A549 treated with AZD9567 at 1 μM for 4 hours (cell line): ENCODE data around the gene C2orf68. TPM values are rescaled to one million over a fixed set of nuclear protein-coding genes. Genes with fewer than 3 reads are reported as not detected.

ENCODE experiments used
- total RNA-seq: library from RNA; stranded (reverse); fragments of 200-300 nt; extraction: Qiagen RNA extraction; gene quantifications from 5 replicates; pipeline ENCODE4 v1.2.3, GENCODE V29; 2022; ENCODE audit not compliant: insufficient read depth

C2orf68 gene
- 23.8 to 36.4 TPM (median 26.7 TPM) in 5 replicates for total RNA-seq

GRCh38 chr2:85611705-85612587, at the start of gene C2orf68:
TSS of gene C2orf68 (minus strand) at chr2:85612066. CDS start at chr2:85611984, 82 bp downstream.

DNA sequence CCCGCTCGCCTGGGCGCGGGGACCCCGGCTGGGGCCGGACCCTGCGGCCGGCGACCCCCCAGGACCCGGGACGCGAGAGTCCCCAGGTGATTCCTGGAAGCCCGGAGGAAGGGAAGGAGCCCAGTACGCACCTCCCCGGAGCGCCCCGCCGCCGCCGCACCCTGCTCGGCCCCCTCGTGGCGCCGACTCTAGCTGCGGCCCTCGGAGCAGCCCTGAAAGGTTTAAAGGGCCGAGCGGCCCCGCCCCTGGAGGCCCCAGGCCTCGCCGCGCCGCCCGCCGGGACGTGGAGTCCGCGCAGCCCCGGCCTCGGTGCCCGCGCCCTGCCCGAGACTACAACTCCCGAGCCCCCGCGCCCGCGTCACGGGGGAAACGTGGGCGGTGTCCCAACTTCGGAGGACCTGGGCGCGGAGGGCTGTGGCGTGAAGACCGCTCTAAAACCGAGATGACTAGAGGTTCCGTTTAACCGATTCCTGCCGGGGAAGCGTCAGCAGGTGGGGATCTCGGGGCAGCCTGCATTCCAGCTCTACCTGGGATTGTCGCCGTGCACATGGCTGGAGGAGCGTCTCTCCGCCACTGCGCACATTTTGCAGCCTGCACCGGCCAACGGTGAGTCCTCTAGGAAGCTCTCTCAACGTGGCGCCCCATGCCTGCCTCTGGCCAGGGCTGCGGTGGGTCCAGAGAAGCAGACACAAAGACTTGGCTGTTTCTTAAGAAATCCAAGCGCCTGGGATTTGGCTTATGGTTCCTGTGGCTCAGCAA, 9.2 kb downstream of the C2orf68 start, which contains the start of gene TMEM150A:
Gene TMEM150A, minus strand, starts transcription at position 223 of the 759 bp plus-strand sequence. CDS start 750 bp downstream, outside the sequence.

GRCh38 chr2:85595301-85596025, 16.4 kb downstream of the C2orf68 start, which contains the start of gene RNF181:
TSS of gene RNF181 (plus strand) at chr2:85595745. CDS start at chr2:85595764, 19 bp downstream.

DNA sequence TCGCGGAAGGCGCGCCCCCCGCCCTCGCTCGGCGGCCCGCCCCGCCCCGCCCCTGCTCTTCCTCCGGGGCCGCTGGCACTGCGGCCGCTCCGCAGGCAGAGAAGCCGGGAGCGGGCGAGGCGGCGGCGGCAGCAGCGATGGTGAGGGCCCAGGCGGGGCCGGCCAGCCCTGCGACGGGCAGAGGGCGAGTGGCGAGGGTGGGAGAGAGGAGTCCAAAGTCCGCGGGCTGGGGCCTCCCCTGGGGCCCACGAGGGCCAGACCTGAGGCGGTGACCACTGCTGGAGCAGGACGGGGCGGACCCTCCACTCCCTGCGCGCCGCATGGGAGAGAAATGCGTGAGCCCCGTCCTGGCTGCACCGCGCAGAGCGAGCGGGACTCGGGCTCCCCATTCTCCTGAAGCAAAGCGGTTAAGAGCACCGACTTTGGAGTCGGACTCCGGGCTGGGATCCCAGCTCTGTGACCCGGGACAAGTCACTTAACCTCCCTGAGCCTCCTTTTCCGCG, 27.5 kb downstream of the C2orf68 start, which contains the start of gene VAMP5:
Gene VAMP5, plus strand, starts transcription at position 78 of the 503 bp plus-strand sequence. Its CDS starts 60 bp downstream, at position 138.

GRCh38 chr2:85577386-85578242, 34.3 kb downstream of the C2orf68 start, which contains the start of gene VAMP8:
TSS of gene VAMP8 (plus strand) at chr2:85577586. CDS start at chr2:85577647, 61 bp downstream.

DNA sequence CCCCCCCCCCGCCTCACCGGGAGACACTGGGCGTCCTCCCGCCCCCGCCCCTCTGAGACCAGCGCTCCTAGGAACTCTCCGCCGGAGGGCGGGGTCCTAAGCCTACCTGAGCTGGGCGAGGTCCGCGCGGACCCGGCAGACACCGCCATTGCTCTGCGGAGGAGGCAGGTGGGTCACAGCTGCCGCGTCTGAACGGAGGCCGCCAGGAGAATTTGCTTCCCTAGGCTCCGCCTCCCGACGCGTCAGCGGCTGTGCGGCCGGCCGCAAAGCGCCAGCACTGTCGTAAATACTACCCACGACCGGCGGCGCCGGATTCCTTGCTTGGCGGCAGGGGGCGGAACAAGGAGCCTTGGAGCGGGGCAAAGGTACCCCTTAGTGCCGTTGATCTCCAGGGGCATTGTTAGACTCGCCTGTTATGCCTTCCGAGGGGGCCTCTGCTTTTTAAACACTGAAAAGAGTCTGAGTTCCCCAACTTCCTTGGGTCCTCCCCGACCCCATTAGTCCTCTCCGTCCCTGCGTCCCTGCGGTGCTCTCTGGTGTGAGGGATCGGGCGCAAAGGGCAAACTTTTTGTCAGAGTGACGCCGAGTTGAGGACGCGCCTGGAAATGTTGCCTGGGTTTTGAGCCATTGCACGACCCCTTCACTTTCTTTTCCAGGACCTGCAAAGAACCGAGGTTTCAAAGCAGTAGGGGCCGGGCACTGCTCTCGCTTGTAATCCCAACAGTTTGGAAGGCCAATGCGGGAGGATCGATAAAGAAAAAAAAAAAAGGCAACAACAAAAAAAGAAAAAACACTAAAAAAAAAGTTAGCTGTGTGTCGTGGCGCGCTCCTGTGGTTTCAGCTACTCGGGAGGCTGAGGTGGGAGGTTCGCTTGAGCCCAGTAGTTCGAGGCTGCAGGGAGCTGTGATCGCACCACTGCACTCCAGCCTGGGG, 50.3 kb downstream of the C2orf68 start, which contains the start of gene GGCX:
Gene GGCX, minus strand, starts transcription at position 214 of the 933 bp plus-strand sequence. Its CDS starts 65 bp downstream, at position 149.

Other genes with a start within 250 kb of the C2orf68 start
- gene CAPG, start 201.7 kb downstream of the C2orf68 start, total RNA-seq, result 78.5 to 119 TPM (median 92.0 TPM) in 5 replicates
- gene SH2D6, start 193.4 kb downstream of the C2orf68 start, total RNA-seq, result 0.52 to 0.85 TPM (median 0.70 TPM) in 4 of 5 replicates, not detected in the other
- gene MAT2A, start 72.9 kb downstream of the C2orf68 start, total RNA-seq, result 546 to 642 TPM (median 577 TPM) in 5 replicates
- 37.0 to 44.7 TPM (median 43.0 TPM) in 5 replicates for gene GGCX, start 50.6 kb downstream of the C2orf68 start, total RNA-seq
- gene VAMP8, start 34.5 kb downstream of the C2orf68 start, total RNA-seq, result 13.3 to 18.8 TPM (median 17.4 TPM) in 5 replicates
- gene VAMP5, start 27.6 kb downstream of the C2orf68 start, total RNA-seq, result 0.22 to 0.26 TPM in 2 of 5 replicates, not detected in the others
- gene RNF181, start 16.3 kb downstream of the C2orf68 start, total RNA-seq, result 195 to 199 TPM (median 198 TPM) in 5 replicates
- gene TMEM150A, start 9.4 kb downstream of the C2orf68 start, total RNA-seq, result 11.9 to 18.9 TPM (median 15.7 TPM) in 5 replicates
- gene USP39, start 4.1 kb upstream of the C2orf68 start, total RNA-seq, result 71.5 to 75.1 TPM (median 72.0 TPM) in 5 replicates
- 0.11 to 0.23 TPM (median 0.16 TPM) in 4 of 5 replicates, not detected in the other for gene SFTPB, start 56.1 kb upstream of the C2orf68 start, total RNA-seq
- gene GNLY, start 82.3 kb upstream of the C2orf68 start, total RNA-seq, result 0.13 to 0.17 TPM (median 0.14 TPM) in 3 of 5 replicates, not detected in the others
- 12.5 to 15.9 TPM (median 14.4 TPM) in 5 replicates for gene ATOH8, start 141.9 kb upstream of the C2orf68 start, total RNA-seq